Activated naive CD8-positive, alpha-beta T cell treated with anti-CD3 and anti-CD28 coated beads for 36 hours (primary cell): ENCODE data around the gene TRA2A. TPM values are rescaled to one million over a fixed set of nuclear protein-coding genes. Genes with fewer than 3 reads are reported as not detected.

ENCODE experiments used
- DNase-seq: peaks from one replicate; pipeline ENCODE4 v3.0.0; 2021
- H3K27ac Mint-ChIP-seq: one replicate; pipeline ENCODE4 v1.8.0; 2022; ENCODE audit warnings: mild to moderate bottlenecking, moderate library complexity, mixed read lengths
- H3K27me3 Mint-ChIP-seq: one replicate; pipeline ENCODE4 v1.8.0; 2022; ENCODE audit warnings: mild to moderate bottlenecking, mixed read lengths
- H3K36me3 Mint-ChIP-seq: one replicate; pipeline ENCODE4 v1.8.0; 2021; ENCODE audit warnings: mild to moderate bottlenecking, mixed read lengths
- H3K4me1 Mint-ChIP-seq: one replicate; pipeline ENCODE4 v1.8.0; 2021; ENCODE audit warnings: mixed read lengths
- H3K4me3 Mint-ChIP-seq: one replicate; pipeline ENCODE4 v1.8.0; 2022; ENCODE audit warnings: mild to moderate bottlenecking, moderate library complexity, mixed read lengths
- H3K9me3 Mint-ChIP-seq: one replicate; pipeline ENCODE4 v1.8.0; 2022; ENCODE audit warnings: mixed read lengths
- total RNA-seq, 2 experiments: library from RNA; stranded (reverse); gene quantifications; one replicate each; pipeline ENCODE4 v1.2.3, GENCODE V29; 2021

TRA2A gene
- total RNA-seq, 2 experiments from 2014 or later = 102 to 104 TPM

DNA sequence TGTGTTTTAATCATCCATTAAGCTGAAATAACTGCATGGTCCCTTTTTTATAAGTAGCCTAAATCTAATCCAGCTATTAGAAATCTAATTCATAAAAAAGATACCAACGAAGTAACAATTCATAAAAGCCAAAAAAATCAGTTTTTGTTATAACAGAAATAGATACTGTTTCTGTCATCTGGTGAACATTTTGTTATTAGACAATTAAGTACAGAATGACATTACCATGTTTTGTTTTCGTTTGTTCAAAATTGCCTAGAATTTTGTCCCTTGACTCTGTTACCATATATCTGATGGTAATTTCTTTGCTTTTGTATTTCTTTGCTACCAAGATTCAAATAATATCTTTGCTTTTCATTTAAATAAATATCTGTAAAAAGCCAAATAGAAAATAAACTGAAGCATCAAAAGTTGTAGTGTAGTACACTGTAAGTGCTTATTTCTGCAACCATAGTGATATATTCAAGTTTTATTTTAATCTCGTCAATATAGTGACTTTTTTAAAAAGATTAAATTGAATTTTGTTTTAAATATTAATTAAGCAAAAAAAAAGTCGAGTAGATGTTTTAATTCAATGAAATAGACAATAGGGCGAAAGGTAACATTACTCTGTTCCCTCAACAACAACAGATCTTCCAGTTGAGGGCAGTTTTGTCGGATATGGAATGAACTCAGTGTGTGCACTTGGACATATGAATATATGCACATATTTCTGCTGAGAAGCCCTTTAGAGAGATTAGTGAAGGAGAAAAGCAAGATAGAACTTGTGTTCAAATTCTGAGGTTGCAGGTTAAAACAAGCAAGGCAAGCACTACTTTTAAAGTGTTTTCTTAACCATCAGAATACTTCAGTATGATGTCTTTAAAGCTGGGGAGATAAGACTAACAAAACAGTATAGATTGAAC lies 53.6 kb downstream of the TRA2A start:
- no peak overlapping the region for H3K27ac Mint-ChIP-seq
- H3K9me3 Mint-ChIP-seq = no peaks in the 10 kb centered on the region
- DNase-seq = no peak
- H3K27me3 Mint-ChIP-seq = peaks cover 59% of the 10 kb centered on the region
- H3K36me3 Mint-ChIP-seq = no peaks in the 10 kb centered on the region
- peaks cover 9% of the 10 kb centered on the region for H3K4me1 Mint-ChIP-seq
- H3K4me3 Mint-ChIP-seq = no peak overlapping the region

DNA sequence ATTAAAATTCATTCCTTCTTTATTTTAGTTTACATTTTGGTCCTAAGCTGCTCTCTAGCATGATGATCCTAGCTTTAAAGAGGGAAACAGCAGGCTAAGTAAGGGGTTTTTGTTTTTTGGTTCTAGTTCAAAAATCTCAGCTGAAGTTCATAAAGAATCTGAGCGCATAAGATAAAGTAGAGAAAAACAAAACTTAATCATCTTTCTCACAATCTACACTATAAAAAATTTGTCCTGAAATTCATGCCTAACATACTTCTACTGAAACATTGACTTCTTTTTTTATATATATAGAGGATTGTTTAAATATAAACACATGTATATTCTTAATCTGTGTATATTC lies 54.7 kb downstream of the TRA2A start:
- Mint-ChIP-seq H3K4me1 (peaks cover 10% of the 10 kb centered on the region), H3K27me3 (peaks cover 66% of the 10 kb centered on the region), H3K36me3 (no peaks in the 10 kb centered on the region), H3K27ac (no peak overlapping the region), H3K4me3 (no peak overlapping the region), H3K9me3 (no peaks in the 10 kb centered on the region)
- no peak for DNase-seq

- no peak for DNase-seq
- Mint-ChIP-seq H3K27ac (no peak overlapping the region), H3K4me1 (peaks cover 12% of the 10 kb centered on the region), H3K4me3 (no peak overlapping the region), H3K36me3 (no peaks in the 10 kb centered on the region), H3K27me3 (peaks cover 69% of the 10 kb centered on the region), H3K9me3 (no peaks in the 10 kb centered on the region)
Measured at GRCh38 chr7:23476286-23477156, 55.3 kb downstream of the TRA2A start.

- Mint-ChIP-seq H3K27ac (no peak overlapping the region), H3K9me3 (no peaks in the 10 kb centered on the region), H3K4me1 (peaks cover 18% of the 10 kb centered on the region), H3K36me3 (no peaks in the 10 kb centered on the region), H3K4me3 (no peak overlapping the region), H3K27me3 (peaks cover 74% of the 10 kb centered on the region)
- DNase-seq = no peak
Measured at GRCh38 chr7:23475576-23475839, 56.3 kb downstream of the TRA2A start.

DNA sequence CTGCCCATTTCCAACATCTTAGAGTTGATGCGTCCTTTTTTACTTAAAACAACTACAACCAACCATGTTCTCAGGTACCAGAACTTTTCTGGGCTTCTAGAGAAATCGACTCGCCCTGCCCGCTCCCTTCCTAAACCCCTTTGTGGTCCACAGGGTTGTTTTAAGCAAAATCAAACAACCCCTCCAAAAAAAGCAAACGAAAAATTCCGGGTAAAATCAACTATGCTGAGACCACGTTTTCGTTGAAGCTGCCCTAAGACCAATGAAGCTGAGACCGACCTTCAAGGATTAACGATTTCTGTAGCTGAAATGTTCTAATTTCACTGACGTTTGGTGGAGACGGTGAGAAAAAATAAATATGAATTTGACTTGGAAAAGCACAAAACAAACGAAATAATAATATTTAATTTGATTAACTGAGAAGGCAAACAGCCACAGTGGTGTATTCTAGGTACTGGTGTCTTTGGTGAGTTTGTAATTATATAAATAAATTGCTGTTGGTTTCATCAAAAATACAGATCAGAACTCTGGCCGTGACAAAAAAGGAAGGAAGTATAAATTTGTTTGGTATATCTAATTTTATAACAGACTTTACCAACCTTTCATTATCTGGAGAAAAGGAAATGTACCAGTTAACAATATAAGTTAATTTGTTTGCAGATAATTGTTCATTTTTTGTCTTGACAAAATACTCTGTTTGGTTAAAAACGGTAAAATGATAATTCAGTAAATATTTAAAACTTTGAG lies 56.8 kb downstream of the TRA2A start:
- peak overlapping the region; percentile 67 for H3K4me3 Mint-ChIP-seq
- H3K27ac Mint-ChIP-seq = peak overlapping the region; percentile 60
- peaks cover 74% of the 10 kb centered on the region for H3K27me3 Mint-ChIP-seq
- H3K9me3 Mint-ChIP-seq = no peaks in the 10 kb centered on the region
- DNase-seq = no peak
- H3K4me1 Mint-ChIP-seq = peaks cover 23% of the 10 kb centered on the region
- no peaks in the 10 kb centered on the region for H3K36me3 Mint-ChIP-seq

DNA sequence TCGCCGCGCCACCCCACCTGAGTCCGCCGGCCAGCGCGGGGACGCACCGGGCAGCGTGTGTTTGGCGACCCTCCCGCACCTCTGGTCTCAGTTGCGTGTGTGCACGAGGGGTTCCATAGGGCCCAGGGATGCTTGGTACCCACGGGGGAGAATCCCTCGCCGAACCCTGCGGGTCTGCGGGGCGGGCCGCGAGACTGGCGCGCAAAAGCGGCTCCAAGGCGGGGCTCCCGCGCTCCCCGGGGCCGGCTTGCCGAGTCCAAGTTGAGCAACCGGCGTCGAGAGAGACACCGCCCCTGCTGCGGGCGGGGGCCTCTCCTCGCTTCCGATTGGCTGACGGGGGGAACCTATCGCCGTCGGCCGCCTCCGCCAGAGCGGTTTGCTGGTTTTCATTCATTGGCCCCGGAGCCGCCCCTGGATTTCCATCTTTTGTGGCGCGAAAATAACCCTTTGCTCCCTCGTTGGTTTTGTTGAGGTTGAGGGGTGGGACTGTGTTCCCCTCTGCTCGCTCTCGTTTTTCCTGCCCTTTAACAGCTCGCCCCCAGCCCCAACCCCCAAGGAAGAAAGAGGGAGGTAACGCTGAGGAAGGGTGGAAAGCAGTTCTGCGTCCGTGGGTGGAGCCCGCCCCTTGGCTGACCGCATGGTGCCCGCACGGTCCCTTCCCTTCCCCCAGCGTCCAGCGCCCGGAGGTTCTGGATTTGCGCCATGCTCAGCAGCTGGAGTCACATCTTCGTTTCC lies 57.5 kb downstream of the TRA2A start:
- DNase-seq = peak; percentile 86
- Mint-ChIP-seq H3K4me1 (peaks cover 26% of the 10 kb centered on the region), H3K36me3 (no peaks in the 10 kb centered on the region), H3K9me3 (no peaks in the 10 kb centered on the region), H3K27me3 (peaks cover 75% of the 10 kb centered on the region), H3K4me3 (peak overlapping the region; percentile 67), H3K27ac (peak overlapping the region; percentile 60)

DNA sequence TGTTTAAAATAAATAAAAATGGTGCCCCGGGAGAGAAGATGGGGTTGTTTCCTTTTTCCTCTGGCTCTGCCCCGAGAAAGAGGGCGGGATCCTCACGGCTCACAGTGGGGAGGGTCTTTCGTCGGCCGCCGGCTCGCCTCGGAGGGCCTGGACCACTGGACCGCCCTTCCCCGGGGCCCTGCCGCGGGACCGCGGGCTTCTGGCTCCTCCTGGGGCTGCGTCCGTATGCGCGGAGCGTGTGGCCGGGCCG lies 58.0 kb downstream of the TRA2A start:
- Mint-ChIP-seq H3K9me3 (no peaks in the 10 kb centered on the region), H3K27ac (no peak overlapping the region), H3K4me3 (no peak overlapping the region), H3K36me3 (no peaks in the 10 kb centered on the region), H3K4me1 (peaks cover 27% of the 10 kb centered on the region), H3K27me3 (peaks cover 73% of the 10 kb centered on the region)
- DNase-seq = no peak

DNA sequence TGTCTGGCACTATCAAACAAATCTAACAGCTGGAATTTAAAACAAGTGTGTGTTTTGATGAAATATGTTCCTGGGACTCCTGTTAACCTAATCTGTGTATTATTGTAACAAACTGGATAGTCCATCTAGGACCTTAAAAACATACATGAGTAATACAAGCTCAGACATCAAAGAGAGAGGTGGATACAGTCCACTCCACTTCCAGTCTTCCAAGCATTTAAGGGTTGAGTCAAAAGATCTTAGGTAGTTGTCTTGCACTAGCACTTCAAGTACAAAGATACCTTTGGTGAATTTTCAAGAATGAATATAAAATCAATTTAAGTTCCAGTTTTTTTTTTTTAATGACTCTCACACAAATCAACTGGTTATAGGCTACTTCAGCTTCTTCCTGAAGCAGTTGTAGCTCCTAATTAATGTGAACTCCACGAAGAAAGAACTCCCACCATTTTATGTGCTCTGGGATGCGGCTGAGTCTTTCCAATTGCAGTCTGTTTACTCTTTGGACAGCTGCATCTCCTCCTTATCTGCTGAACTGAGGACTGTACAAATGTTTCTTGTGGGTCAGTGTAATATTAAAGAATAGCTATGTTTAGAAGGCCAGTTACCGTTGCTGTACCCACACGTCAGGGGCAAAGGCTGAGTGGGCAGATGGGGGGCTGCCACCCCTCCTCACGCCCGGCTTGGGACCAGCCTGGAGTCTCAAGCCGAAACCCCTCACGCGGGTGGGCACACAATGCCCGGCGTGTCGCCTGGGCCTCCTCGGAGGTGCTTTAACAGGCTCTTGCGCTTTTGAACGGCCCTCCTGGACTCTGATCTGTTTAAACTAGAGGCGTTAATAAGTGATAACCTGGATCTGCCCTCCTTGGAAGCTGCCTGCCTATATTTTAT lies 58.6 kb downstream of the TRA2A start:
- no peak overlapping the region for H3K27ac Mint-ChIP-seq
- H3K9me3 Mint-ChIP-seq = no peaks in the 10 kb centered on the region
- peak overlapping the region; percentile 52 for H3K4me3 Mint-ChIP-seq
- H3K27me3 Mint-ChIP-seq = peaks cover 73% of the 10 kb centered on the region
- peaks cover under 1% of the 10 kb centered on the region for H3K36me3 Mint-ChIP-seq
- DNase-seq = no peak
- peaks cover 29% of the 10 kb centered on the region for H3K4me1 Mint-ChIP-seq

DNA sequence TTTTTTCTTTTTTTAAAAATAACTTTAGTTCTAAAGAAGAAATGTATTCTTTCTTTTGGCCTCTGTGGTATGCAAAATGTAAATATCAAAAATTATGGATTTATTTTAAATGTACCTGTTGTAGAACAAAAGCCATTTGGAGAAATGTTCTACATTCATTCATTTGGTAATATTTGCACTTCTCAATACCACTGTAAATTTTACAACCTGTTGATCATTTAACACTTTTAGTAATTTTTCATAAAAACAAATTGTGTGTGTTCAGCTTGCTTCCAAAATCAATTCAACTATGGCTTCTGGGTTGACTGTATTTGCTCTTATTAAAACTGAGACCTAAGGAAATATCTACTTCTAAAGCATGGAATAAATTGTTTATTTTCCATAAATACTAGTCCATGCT lies 59.2 kb downstream of the TRA2A start:
- peaks cover 36% of the 10 kb centered on the region for H3K4me1 Mint-ChIP-seq
- no peak overlapping the region for H3K27ac Mint-ChIP-seq
- H3K9me3 Mint-ChIP-seq = no peaks in the 10 kb centered on the region
- no peak for DNase-seq
- H3K27me3 Mint-ChIP-seq = peaks cover 79% of the 10 kb centered on the region
- H3K36me3 Mint-ChIP-seq = peaks cover 1% of the 10 kb centered on the region
- no peak overlapping the region for H3K4me3 Mint-ChIP-seq

DNA sequence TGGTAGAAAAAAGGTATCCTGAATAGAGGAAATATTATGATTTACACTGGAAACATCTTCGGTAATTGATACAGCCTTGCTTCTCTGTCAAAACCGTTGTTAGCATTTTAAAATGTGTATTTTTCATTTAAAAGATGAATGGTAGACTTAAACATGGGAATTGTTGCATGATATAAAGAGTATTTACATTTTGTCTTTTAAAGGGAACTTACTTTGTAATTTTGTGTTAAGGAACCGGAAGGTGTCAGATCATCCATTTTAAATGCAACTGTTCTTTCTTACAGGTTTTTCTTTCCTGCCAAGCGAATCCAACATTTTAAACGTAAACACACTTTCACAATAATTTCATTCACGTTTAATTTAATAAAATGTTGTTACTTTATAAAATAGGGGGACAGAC lies 59.7 kb downstream of the TRA2A start:
- Mint-ChIP-seq H3K4me3 (no peak overlapping the region), H3K27me3 (peaks cover 79% of the 10 kb centered on the region), H3K36me3 (peaks cover 1% of the 10 kb centered on the region), H3K4me1 (peaks cover 37% of the 10 kb centered on the region), H3K27ac (no peak overlapping the region), H3K9me3 (no peaks in the 10 kb centered on the region)
- DNase-seq = no peak

DNA sequence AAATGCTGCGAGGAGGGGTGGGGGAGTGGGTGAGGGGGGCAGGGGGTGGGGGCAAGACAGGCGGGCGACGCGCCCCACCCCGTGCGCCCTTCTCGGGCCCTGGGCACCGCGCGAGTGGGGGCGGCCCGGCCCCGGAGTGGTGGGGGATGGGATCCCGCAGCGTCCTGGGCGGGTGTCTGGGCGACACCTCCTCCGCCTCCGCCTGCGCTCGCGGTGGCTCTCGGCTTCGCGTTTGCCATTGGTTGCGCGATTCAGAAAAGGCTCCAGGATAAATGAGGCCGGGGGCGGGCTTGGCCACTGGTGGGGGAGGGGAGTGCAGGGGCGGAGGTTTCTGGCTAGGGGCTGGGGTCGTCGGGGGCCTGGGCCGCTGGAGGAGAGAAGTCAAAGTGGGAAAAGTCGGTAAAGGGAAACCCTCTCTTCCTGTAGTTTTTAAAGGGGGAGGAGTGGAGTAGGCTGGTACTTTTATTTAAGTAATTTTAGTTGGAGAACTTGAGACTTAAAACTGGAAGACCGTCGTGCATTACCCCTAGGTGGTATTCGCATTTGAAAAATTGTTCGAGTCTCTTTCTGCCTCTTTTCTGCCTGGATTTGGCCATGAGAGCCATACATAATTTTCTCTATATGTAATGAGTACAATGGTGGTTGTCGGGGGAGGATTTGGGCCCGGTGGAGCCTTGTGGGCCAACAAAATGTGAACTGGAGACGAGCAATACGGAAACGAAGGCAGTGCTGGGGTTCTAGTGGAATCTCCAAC lies 60.5 kb downstream of the TRA2A start:
- peaks cover 1% of the 10 kb centered on the region for H3K36me3 Mint-ChIP-seq
- H3K4me3 Mint-ChIP-seq = peak overlapping the region; percentile 86
- peak; percentile 50 for DNase-seq
- H3K27ac Mint-ChIP-seq = no peak overlapping the region
- peaks cover 37% of the 10 kb centered on the region for H3K4me1 Mint-ChIP-seq
- H3K9me3 Mint-ChIP-seq = no peaks in the 10 kb centered on the region
- H3K27me3 Mint-ChIP-seq = peaks cover 79% of the 10 kb centered on the region

DNA sequence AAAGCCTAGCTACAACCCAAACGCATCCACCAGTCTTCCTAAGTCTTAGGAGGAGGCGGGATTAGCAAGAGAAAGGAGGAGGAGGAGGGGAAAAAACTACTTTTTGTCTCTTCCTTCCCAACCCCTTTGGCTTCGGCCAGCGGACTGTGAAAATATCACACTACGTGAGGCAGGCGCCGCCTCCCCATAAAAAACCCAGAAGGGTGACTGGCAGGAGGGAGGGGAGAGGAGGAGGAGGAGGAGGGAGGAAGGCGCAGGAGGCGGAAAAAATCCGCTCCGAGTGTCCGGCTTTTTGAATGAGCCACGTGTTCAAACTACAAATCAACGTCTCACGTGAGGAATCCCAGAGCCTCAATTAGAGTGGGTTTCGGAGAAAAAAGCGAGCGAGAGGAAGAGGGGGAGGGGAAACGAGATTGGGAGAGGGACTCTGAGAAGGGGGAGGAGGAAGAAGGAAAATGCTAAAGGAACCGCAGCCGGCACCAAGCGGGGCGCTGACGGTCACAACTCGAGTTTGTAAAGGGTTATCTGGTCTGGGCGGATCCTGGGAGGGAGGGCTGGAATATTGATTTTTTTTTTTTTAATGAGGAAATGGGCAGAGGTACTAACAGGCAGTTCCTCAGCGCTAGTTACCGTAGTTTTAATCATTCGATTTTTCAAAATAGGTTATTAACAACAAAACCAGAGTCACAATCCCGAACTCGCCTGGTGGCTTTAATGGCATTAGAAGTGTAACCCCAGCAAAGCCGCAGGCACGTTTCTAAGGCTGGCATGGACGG lies 61.3 kb downstream of the TRA2A start, which contains the start of gene IGF2BP3:
Gene IGF2BP3, minus strand, starts transcription at position 162 of the 776 bp plus-strand sequence. CDS start 381 bp downstream, outside the sequence.
- Mint-ChIP-seq H3K9me3 (no peaks in the 10 kb centered on the region), H3K36me3 (peaks cover 1% of the 10 kb centered on the region), H3K4me1 (peaks cover 37% of the 10 kb centered on the region), H3K4me3 (peak within 1 kb of the TSS; percentile 86), H3K27ac (peak within 1 kb of the TSS; percentile 48), H3K27me3 (peaks cover 84% of the 10 kb centered on the region)
- peak; percentile 41 for DNase-seq

GRCh38 chr7:23469961-23470250 lies 61.9 kb downstream of the TRA2A start:
- peaks cover 1% of the 10 kb centered on the region for H3K36me3 Mint-ChIP-seq
- H3K9me3 Mint-ChIP-seq = no peaks in the 10 kb centered on the region
- peak overlapping the region; percentile 48 for H3K27ac Mint-ChIP-seq
- peak overlapping the region; percentile 86 for H3K4me3 Mint-ChIP-seq
- peaks cover 84% of the 10 kb centered on the region for H3K27me3 Mint-ChIP-seq
- peaks cover 36% of the 10 kb centered on the region for H3K4me1 Mint-ChIP-seq
- DNase-seq = no peak
